ENCODE measurements around the gene TANC1.

DNA sequence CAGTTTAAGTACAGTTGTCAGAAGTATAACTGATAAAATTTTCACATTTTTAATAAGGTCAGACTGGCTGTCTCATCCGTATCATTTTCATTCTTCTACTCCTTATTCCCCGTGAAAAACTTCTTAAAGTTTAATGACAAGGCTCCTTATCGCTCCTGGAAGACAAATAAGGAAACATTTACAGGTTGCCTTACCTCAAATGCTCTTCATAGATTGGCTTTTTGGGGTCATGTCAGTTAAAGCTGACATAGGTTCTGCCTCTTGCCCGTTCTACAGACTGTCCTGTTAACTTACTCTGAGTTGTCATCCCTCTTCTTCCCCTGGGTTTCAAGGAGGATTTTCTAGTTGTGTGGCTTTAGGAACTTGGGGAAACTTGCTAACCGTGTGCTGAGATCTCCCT, 75.3 kb downstream of the TANC1 start:
- TF ChIP-seq EP300 (conservative IDR thresholded peaks at IDR 0.05; ENCODE audit: poor library complexity, severe bottlenecking) (no peak), POLR2AphosphoS5 (IDR thresholded peaks at IDR 0.05) (no peak), RAD21 (conservative IDR thresholded peaks at IDR 0.05) (no peak)
- TF ChIP-seq, protein P1, sequence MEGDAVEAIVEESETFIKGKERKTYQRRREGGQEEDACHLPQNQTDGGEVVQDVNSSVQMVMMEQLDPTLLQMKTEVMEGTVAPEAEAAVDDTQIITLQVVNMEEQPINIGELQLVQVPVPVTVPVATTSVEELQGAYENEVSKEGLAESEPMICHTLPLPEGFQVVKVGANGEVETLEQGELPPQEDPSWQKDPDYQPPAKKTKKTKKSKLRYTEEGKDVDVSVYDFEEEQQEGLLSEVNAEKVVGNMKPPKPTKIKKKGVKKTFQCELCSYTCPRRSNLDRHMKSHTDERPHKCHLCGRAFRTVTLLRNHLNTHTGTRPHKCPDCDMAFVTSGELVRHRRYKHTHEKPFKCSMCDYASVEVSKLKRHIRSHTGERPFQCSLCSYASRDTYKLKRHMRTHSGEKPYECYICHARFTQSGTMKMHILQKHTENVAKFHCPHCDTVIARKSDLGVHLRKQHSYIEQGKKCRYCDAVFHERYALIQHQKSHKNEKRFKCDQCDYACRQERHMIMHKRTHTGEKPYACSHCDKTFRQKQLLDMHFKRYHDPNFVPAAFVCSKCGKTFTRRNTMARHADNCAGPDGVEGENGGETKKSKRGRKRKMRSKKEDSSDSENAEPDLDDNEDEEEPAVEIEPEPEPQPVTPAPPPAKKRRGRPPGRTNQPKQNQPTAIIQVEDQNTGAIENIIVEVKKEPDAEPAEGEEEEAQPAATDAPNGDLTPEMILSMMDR (IDR thresholded peaks at IDR 0.05; ENCODE audit: poor library complexity, severe bottlenecking): no peak

Data from neural cell (in vitro differentiated cells).